DOHH2 (cell line): ENCODE measurements around the gene KLHDC9.

Source experiments
- EZH2phosphoT487 ChIP-seq: fragments of 200-600 bp; sonication (generic); IDR thresholded peaks from 2 replicates; pipeline ENCODE4 v1.6.1; 2017; ENCODE audit warnings: borderline replicate concordance, mild to moderate bottlenecking, antibody characterized with exemption, low read length, moderate library complexity, mixed read lengths
- TF ChIP-seq, protein P1 (sequence below): fragments of 200-600 bp; sonication (generic); IDR thresholded peaks from one replicate; pipeline ENCODE4 v1.5.1; 2014; ENCODE audit warnings: antibody characterized with exemption, mild to moderate bottlenecking, low read depth, low read length; ENCODE audit not compliant: poor library complexity, severe bottlenecking

DNA sequence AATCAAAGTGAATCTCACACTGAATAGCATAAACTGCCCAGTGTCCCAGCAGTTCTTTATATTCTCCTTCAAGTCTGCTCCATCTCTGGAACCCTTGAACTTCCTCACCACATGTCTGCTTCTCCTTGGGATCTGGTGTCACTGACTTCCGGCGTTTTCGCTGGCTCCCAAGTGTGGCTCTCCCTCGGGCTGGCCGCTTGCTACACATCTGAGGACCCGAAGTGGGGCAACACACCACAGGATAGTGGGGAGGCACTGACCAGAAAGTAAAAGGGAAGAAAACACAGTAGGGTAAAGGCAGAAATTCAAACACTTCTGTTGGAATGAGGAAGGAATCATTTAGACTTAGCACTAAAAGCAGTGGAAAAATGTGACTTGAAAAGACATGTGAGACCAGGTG is 24.8 kb downstream of the KLHDC9 start:
- TF ChIP-seq, protein P1, sequence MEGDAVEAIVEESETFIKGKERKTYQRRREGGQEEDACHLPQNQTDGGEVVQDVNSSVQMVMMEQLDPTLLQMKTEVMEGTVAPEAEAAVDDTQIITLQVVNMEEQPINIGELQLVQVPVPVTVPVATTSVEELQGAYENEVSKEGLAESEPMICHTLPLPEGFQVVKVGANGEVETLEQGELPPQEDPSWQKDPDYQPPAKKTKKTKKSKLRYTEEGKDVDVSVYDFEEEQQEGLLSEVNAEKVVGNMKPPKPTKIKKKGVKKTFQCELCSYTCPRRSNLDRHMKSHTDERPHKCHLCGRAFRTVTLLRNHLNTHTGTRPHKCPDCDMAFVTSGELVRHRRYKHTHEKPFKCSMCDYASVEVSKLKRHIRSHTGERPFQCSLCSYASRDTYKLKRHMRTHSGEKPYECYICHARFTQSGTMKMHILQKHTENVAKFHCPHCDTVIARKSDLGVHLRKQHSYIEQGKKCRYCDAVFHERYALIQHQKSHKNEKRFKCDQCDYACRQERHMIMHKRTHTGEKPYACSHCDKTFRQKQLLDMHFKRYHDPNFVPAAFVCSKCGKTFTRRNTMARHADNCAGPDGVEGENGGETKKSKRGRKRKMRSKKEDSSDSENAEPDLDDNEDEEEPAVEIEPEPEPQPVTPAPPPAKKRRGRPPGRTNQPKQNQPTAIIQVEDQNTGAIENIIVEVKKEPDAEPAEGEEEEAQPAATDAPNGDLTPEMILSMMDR, result no peak
- TF ChIP-seq EZH2phosphoT487, result no peak
